CD4-positive, alpha-beta T cell treated with Interleukin-4 for 4 hours (primary cell): ENCODE measurements around the gene LINGO3.

Source experiments
- DNase-seq: peaks from one replicate; pipeline ENCODE4 v3.0.0-alpha.2; 2020

The LINGO3 gene

GRCh38 chr19:2325281-2326046 is 17.5 kb upstream of the LINGO3 start:
- DNase-seq: no peak

- no peak for DNase-seq
These were observed 16.4 kb upstream of the LINGO3 start for GRCh38 chr19:2324220-2324948.

- DNase-seq: no peak
These were observed 15.8 kb upstream of the LINGO3 start for GRCh38 chr19:2323707-2324106.

DNA sequence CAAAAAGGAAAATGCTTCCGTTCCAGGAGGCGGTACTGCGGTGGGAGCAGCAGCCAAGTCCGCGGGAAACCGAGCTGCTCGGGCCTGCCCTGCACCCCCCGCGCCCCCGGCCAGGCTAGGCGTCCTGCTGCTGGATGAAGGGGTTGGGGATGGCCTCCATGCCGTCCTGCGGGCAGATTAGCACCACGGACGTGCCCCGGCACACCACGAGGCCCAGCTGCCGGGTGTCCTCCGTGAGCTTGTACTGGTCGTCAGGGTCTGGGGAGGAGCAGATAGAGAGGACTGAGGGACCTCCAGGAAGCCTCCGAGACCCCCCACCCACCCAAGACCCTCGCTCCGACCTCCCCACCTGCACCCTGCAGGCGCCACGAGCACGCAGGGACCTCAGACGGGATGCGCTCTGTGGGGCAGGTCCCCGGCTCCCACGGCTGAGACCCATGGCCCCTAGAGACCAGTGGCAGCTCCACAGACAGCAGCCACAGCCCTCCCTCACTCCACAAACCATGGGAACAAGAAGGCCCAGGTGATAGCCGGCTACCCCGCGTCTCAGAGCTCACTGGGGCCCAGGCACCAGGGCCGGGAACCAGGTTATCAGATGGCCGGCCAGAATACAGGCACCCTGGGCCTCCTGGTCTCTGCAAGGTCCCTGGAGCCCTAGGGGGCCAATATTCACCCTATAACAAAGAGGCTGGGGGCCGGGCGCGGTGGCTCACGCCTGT is 13.8 kb upstream of the LINGO3 start:
- DNase-seq: no peak

DNA sequence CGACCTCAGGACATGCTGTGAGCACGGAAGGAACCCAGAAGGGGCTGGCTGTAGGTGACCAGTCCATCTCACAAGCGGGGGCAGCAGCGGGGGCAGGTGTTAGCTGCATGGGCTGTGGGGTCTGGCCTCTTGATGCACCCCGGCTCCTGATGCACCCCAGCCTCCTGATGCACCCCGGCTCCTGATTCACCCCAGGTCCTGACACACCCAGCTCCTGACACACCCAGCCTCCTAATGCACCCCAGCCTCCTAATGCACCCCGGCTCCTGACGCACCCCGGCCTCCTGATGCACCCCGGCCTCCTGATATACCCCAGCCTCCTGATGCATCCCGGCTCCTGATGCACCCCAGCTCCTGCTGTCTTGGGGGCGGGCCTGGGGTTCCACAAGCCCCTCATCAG is 13.0 kb upstream of the LINGO3 start:
- DNase-seq: no peak

GRCh38 chr19:2320049-2320448 is 12.1 kb upstream of the LINGO3 start:
- no peak for DNase-seq

DNA sequence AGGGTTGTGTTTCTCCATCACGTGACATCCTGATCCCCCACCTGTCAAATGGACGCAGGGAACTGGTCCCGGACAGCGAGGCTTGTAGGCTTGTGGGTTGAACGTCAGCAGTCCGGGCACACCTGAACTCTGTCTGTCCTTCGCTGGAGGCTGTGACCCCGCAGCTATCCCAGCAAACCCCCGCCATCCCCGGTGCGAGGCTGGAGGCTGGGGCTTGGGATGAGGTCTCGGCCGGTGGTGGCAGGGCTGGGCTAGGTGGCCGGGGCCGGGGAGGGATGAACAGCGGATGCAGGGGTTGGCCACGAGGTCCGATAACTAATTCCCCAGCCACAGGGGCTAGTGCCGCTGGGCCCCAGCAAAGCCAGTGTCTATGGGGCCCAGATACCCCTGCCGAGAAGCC is 11.6 kb upstream of the LINGO3 start:
- no peak for DNase-seq

GRCh38 chr19:2318923-2319322 is 11.0 kb upstream of the LINGO3 start:
- no peak for DNase-seq

GRCh38 chr19:2317756-2318155 is 9.8 kb upstream of the LINGO3 start:
- DNase-seq: no peak

DNA sequence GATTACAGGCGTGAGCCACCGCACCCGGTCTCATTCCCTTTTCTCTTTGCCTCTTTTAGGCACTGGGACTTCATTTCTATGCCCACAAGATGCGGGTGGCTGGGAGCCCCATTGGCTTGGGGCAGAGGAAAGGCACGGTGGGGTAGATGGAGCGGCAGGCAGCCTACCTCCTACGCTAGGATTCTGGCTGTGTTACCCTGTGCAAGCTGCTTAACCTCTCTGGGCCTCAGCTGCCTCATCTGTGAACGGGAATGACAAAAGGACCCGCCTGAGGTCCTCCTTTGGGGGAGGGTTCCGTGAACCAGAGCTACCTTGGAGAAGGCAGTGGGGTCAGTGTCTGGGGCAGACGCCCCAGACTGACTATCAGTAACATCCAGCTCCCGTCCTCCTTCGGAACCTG is 9.3 kb upstream of the LINGO3 start:
- no peak for DNase-seq

DNA sequence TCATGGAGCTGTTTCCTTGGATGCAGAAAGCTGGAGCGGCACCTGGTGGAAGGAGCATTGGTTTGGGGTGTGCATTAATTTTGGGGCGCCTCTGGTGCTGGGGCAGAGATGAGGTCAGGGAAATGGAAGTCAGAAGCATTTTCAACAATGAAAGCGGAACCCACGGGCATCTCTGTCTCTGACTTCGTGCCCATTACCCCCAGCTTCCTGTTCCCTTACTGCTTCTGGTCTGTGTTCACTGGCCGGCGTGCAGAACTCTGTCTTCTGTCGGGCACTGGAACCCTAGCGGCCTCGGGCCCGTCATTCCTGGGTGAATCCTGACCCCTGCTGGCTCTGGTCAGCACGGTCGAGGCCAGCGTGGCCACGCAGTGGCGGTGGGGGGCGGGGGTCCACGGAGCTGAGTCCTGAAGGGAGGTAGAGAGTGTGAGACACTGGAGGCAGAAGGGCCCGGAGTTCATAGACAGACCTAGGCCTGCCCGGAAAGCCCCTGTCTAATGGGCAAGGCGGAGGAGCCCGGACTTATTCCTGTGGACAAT is 7.9 kb upstream of the LINGO3 start:
- peak; percentile 5 for DNase-seq

- DNase-seq: no peak
These were observed 7.3 kb upstream of the LINGO3 start for GRCh38 chr19:2315121-2315817.

- no peak for DNase-seq
These were observed 5.0 kb upstream of the LINGO3 start for GRCh38 chr19:2312820-2313501.

DNA sequence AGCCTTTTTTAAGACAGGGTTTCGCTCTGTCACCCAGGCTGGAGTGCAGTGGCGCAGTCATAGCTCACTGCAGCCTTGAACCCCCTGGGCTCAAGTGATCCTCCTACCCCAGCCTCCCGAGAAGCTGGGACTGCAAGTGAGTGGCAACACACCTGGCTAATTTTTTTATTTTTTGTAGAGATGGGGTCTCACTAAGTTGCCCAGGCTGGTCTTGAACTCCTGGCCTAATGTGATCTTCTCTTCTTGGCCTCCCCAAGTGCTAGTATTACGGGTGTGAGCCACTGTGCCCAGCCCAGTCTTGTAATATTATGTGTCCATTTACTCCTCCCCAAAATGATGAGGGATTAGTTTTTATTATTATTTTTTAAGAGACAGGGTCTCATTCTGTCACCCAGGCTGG is 3.1 kb upstream of the LINGO3 start:
- no peak for DNase-seq

GRCh38 chr19:2309734-2310362 is 1.9 kb upstream of the LINGO3 start:
- DNase-seq: no peak

GRCh38 chr19:2307518-2308012 is 389 bp downstream of the LINGO3 start:
- no peak for DNase-seq

GRCh38 chr19:2306971-2307370 is 983 bp downstream of the LINGO3 start:
- no peak for DNase-seq

DNA sequence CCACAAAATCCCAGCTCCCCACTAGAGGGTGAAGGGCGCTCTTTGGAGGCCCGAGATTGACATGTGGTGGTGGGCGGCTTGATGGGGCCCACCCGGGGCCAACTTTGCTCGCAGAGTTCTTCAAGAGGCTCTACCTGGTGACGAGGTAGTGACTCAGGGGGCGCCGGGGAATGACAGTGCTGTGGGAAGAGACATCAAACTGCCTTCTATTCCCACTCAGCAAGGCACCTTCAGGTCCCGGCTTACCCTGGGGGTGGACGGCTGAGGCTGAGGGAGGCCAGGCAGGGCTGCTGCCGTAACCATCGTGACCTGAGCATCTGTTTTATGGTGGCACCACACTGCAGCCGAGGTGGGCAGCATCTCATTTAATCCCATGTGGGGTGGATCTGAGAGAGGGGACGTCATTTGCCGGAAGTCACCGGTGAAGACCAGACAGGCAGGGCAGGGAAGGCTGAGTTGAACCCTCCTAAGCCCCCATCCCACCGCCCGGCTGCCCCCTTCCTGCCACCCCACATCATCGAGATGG is 1.6 kb downstream of the LINGO3 start:
- no peak for DNase-seq

DNA sequence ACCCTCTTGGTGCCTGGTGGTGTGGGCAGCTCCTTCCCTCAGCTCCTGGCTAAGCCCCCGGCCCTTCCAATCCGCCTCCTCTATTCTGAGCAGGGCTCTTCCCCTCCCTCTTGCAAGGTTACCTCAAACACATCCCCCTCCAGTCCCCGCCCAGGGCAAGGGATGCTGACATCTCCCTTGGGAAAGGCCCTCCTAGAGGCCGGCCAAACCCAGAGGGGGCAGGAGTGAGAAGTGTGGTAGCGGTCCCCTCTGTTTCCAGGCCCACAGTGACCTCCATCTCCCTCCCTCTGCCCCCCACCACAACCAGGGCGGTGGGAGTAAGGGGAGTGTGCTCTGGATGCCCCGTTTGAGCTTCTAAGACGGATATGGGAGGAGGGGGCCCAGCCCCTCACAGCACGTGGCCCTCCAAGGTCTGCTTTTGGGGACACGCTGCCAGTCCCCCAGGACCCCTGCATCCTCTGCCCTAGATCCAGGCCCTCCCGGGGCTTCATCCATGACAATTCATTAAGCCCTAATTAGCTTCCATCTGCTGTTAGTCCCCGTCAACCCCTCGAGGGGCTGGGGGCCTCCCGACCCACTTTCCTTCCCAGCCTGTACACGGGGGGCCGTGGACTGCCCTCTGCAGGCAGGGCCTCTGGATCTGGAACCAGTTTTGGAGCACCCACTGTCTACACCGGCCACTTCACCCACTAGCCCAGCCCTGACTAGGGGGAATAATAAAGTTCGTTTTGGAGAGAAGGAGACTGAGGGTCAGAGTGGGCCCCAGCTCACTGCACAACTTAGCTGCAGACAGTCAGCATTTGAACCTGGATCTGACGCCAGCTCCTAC is 2.3 kb downstream of the LINGO3 start:
- no peak for DNase-seq

DNA sequence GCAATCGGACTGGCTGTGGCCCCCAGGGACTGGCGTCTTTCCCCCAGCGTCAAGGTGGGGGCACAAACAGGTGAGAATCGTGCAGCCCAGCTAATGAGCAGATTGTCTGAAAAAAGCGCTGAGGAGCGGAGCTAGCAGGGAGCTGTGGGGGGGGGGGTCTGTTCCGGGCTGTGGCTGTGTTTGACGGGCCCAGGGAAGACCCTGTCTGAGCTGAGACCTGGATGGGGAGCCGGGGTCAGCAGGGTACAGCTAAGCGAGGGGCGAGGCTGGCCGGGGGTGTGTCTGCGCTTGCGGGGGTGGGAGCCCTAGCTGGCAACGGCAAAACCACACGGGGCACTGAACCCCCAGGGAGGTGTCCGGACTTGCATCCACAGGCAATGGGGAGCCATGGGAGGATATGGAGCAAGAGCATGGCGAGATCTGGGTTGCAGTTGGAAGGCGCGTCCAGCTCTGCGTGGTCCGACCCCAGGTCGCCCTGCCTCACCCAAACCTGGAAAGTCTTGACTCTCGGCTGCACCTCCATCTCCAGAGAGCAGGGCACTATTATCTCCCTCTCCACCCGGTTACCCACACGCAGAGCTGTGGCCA is 4.6 kb downstream of the LINGO3 start:
- no peak for DNase-seq
